ENCODE data around the gene BIN1. TPM values are rescaled to one million over a fixed set of nuclear protein-coding genes. Genes with fewer than 3 reads are reported as not detected.
"Not testable (repeated sequence)": the region's sequence is repeated elsewhere in the genome, so short reads cannot be mapped to it uniquely, and the experiment has no call there.

BIN1 gene
- total RNA-seq, 1 donor from 2014 or later: 17.9 TPM

DNA sequence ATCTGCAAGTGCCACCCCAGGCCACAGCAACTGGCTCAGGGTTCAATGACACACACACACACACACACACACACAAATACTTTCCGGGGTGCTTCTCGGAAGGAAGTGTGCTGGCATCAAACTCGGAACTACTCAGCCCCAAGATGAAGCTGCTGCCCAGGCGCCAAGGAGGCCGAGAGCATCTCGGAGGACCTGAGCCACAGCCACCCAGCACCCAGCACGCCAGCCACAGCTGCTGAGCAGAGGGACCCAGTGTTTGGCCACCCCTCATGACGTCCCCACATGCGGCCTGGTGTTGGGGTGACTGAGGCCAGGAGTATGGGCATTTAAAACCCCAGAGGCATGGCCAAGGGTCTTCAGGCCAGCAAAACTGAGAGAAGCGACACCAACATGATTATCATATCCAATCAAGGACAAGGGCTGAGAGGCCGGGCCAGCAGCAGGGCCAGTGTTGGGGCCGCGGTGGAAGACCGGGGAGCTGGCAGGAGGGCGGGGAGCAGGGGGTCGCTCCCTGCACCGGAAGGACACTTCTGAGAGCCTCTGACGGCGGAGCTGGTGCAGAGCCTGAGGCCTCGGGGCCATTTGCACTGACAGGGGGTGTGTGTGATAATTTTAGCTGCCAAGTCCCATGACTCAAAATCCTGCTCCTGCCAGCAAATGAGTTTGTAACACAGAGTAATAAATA is 61.8 kb downstream of the BIN1 start:
- DNase-seq (ENCODE audit: missing footprints) (no peak), ATAC-seq (no peak)
- intact Hi-C loops (cut with DNase I): no loop called here

DNA sequence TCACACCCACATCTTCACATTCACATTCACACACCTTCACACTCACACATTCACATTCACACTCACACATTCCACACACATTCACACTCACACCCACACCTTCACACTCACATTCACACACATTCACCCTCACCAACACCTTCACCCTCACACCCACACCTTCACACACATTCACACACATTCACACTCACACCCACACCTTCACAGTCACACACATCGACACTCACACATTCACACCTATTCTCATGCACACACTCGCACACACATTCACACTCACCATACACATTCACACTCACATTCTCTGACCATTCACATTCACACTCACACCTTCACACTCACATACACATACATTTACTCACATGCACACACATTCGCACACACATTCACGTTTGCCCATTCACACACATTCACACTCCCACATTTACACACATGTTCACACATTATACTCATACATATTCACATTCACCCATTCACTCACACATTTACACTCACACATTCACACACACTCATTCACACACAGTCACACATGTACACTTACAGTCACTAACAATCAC is 62.7 kb downstream of the BIN1 start:
- DNase-seq (ENCODE audit: missing footprints) (no peak), ATAC-seq (no peak)
- intact Hi-C loops (cut with DNase I): no loop called here

DNA sequence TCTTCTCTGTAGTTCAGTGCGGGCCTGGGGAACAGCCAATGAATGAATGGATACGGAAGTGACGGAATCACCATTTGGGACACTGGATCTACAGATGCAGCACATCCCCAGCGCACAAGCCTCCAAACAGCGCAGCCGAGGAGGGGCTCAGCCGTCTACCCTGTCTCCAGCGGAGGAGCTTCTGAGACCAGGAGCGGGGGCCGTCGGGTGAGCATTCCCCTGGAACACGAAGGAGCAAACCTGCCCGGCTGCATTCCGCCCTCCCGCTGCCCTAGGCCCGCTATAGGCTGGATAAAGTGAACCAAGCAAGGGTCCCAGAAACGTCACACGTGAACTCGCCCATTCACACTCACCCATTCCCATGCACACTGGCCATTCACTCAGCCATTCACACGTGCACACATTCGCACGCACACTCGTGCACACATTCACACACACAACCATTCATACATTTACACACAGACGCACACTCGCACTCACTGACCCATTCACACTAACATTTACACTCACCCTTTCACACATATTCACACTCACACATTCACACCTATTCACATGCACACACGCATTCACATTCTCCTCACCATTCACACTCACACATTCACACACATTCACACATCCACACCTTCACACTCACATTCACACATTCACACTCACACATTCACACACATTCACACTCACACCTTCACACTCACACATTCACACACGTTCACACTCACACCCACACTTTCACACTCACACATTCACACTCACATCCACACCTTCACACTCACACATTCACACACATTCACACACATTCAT is 63.4 kb downstream of the BIN1 start:
- intact Hi-C loops (cut with DNase I): no loop called here

DNA sequence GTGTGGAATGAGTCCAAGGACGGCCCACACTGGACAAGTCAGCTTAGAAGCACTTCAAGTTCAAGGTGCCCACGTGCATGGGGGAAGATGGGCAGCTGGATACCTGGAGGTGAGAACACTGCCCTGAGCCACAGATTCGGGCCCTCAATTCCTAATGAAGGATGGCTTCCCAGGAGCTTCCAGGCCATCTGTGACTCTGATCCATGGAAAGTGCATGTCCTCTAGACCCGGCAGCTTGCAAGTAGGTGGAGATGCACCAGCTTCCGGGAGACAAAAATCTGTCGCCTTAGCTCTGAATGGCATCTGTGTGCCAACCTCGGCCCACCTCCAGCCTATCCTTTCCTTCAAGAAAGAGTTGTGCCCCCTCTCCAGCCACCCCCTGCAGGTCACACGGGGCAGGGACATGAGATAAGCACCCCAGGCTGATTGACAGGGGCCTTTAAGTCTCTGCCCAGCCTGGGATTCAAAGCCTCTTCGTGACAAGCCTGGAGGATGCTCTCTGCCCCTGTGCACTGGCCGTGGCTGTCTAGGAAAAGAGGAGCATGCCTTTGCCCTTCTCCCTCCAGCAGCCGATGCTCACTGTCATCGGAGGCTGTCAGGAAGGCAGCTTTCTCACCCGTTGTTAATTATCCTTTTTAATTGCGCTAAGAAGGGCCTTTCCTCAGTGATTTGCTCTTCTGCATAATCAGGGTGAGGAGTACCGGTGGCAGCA is 65.5 kb downstream of the BIN1 start:
- no peak for ATAC-seq
- intact Hi-C loops (cut with DNase I): no loop called here
- no peak for DNase-seq (ENCODE audit: missing footprints)

More for the DNA sequence above, 63.4 kb downstream of the BIN1 start:
- ATAC-seq (no peak), DNase-seq (ENCODE audit: missing footprints) (no peak)

DNA sequence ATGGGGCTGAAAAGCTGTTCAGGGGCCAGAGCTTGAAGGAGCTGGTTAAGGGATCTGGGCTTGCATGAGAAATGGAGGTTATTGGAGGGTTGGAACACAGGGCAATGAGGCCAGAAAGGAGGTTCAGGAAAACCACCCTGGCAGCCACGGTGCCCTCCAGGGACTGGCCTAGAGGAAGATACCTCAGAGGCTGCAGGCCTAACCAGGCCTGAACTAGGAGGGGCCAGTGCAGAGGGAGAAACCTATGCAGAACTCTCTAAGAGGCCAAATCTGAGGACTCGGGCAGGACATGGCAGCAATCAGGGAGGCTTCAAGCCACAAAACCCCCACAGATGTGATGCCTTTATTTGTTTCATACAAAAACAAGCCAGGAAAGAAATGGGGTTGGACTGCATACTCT is 66.8 kb downstream of the BIN1 start:
- no peak for ATAC-seq
- no peak for DNase-seq (ENCODE audit: missing footprints)
- intact Hi-C loops (cut with DNase I): no loop called here

DNA sequence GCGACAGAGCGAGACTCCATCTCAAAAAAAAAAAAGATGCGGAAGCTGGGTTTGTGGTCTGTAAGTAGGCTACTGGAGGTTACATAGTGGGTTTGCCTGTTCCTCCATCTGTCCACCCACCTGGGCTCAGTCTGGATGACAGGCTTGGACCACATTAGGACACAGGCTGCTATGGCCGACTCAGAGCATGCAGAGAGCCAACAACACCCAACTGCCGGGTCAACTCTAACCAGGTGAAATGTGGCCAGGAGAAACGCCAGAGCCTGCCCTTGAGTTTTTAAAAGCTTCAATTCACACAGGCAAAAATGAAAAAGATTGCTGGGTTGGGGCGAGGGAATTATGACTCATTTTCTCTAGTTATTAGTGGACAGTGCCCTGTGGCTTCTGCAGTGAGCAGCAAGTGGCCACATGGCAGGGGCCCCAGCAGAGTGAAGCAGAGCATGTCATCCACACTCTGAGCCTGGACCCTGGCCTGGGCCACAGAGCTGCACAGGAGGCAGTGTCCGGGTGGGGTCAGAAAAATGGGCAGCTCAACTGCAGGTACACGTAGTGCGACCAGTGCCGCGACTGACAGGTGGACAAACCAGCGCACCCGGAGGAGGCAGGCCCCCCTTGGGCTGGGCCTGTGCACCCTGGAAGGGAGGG is 67.4 kb downstream of the BIN1 start:
- intact Hi-C loops (cut with DNase I): no loop called here
- no peak for DNase-seq (ENCODE audit: missing footprints)

DNA sequence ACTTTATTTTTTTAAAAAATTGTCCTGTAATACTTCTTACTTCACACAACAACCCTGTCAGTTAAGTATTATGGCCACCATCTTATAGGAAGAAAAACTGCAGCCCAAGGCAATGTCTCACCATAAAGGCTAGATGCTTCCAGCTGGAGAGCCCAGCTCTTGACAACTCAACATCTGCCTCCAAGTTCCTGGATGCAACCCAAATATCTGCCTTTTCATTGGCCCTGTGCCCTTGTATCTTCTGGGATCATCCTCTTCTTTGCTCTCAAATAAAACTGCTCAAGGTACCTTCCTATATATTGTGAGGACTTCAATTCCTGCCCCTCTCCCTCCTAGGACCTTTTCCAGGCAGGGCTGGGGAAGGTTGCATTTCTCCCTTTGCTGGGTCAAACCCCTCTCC is 69.5 kb downstream of the BIN1 start:
- intact Hi-C loops (cut with DNase I): no loop called here
- DNase-seq (ENCODE audit: missing footprints) (no peak), ATAC-seq (no peak)

More for the DNA sequence above, 67.4 kb downstream of the BIN1 start:
- no peak for ATAC-seq

DNA sequence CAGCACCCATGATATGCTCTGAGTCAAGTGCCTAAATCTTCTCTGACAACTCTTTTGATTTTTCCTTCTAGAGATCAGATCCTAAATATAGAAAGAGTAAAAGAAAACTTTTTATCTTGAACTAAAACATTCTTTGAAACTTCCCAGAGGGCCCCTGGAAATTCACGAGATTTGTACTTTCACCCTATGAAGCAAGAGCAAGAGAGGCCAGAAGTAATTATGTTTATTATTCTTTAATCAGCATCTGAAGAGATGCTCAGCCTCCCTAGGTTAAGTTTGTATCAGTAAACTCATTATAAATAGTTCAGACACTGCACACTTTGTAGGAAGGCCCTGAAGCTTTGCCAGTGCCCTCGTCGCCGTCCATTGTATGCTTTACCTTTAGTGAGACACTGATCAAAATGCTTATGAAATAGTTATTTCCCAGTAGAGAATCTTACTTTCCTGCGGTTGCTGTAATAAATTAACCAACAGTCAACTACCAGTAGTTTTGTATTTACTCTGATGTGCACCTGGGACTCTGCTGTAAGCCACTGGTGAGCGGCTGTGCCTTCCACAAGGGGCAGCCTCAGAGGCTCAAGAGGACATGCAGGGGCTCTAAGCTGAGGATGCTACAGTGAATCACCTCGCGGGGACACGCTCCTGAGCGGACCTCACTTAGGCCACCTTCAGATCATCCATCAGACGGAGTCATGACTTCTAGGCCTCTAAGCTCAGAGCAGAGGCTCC is 71.9 kb downstream of the BIN1 start:
- DNase-seq (ENCODE audit: missing footprints): no peak
- no peak for ATAC-seq
- intact Hi-C loops (cut with DNase I): no loop called here

DNA sequence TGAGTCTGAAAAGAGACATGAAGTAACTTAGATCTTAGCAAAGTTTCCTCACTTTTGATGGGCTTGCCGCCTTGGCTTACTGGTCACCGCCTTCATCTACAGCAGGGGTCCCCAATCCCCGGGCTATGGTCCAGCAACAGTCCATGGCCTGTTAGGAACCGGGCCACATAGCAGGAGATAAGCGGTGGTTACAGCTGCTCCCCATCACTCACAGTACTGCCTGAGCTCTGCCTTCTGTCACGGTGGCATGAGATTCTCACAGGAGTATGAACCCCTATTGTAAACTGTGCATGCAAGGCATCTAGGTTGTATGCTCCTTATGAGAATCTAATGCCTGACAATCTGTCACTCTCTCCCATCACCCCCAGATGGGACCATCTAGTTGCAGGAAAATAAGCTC is 72.9 kb downstream of the BIN1 start:
- intact Hi-C loops (cut with DNase I): no loop called here
- no peak for ATAC-seq
- no peak for DNase-seq (ENCODE audit: missing footprints)

DNA sequence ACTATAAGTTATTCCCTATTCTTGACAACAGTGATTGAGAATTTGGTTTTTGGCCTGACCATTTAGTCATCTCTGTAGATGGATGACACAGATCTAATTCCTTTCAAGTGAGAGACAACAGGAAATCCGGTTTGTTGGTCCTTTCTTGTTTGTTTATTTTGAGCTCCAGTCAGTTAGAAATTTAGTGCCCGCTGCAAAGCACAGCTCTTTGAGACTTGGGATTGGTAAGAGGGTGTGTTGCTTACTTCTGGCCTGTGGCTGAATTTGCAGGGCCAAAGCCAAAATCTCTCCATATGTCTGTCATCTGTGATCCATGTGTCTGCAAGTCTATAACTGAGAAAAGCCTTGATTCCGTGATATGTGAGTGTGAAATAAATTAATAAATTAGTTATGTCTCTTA is 74.3 kb downstream of the BIN1 start:
- DNase-seq (ENCODE audit: missing footprints) (no peak), ATAC-seq (no peak)
- intact Hi-C loops (cut with DNase I): no loop called here

DNA sequence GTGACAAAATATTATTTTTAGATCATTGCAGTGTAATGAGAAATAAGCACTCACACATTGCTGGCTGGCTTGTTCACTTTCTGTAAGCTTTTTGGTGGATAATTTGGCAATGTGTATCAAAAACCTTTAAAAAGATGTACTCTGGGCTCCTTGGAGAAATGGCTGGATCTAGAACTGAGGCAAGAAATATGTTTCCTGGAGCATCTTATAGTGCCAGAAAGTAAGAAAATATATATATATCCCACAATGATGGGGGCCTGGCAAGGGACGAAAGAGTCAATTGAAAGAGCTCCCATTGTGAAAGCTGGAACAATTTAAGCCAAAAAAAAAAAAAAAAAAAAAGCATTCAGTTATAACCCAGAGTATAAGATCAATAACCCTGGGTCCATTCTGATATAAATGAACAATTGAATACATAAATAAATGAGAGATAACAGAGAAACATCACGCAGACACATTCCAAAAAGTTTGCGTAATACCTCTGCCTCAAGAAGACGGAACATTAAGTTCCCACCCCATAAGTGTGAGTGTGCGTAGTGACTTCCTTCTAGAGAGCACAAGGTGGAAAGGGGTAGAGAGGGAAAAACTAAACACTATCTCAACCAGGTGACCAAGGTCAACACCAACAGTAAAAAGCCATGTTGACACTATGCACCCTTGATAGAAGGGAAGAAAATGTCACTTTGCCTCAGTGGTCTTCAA is 77.5 kb downstream of the BIN1 start:
- ATAC-seq (no peak), DNase-seq (ENCODE audit: missing footprints) (no peak)
- intact Hi-C loops (cut with DNase I): no loop called here

DNA sequence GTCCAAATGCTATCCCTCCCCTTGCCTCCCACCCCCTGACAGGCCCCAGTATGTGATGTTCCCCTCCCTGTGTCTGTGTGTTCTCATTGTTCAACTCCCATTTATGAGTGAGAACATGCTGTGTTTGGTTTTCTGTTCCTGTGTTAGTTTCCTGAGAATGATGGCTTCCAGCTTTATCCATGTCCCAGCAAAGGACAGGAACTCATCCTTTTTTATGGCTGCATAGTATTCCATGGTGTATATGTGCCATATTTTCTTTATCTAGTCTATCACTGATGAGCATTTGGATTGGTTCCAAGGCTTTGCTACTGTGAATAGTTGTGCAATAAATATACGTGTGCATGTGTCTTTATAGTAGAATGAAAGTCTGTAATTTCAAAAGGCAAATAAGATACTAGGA is 78.2 kb downstream of the BIN1 start:
- DNase-seq (ENCODE audit: missing footprints); intact Hi-C loops (cut with DNase I); ATAC-seq: not testable (repeated sequence)

DNA sequence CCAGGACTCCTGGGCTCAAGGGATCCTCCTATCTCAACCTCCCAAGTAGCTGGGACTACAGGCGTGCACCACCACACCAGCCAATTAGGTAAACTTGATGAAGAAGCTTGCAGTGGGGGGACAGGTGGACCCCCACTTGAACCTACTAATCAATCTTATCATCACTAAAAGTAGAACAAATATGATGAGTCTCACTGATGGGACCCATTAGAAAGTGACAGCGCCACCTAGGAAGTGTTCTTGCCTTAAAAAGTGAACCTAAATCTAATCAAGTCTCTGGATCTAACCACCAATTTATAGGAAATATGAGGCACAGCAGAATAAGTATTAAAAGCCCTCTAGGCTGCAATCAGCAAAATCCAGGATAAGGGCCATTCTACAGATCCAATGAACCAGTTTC is 79.2 kb downstream of the BIN1 start:
- ATAC-seq: no peak

DNA sequence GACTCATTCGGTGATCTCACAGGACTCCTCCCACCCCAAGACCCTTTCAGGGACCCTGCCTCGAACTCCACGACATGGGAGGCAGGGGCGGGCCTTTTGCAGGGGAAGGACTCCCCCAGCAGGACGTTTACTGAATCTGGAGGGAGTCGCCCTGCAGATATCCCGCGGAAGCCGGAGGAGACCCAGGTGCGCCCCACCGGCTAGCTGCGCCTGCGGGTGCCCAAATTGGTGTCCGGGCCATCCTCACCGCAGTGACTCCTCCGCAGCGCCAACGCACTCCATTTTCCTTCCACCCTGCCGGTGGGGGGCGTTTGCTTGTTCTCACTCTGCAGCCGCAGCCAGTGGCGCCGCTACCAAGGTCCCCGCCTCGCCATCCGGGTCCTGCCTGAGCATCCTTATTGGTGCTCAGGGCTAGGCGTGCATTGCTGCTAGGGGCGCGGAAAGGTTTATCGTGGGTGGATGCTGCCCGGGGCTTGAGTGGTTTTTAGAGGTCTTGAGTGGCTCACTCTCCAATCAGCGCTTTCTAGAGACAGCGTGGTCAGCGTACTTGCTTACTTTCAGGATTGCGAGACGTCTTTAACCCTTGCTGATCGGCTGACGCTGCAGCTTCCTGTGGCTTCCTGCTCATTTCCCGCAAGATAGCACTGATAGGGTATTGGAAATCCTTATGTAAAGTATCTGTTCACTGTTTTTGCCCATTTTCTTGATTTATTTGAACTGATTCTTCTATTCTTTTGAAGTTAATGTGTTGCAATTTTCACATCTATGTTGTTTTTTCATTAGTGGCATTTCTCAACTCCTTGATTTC is 81.4 kb downstream of the BIN1 start:
- peak; percentile 81 for DNase-seq (ENCODE audit: missing footprints)
- intact Hi-C loops (cut with DNase I): no loop called here
- ATAC-seq: peak; percentile 80

More for the DNA sequence above, 79.2 kb downstream of the BIN1 start:
- no peak for DNase-seq (ENCODE audit: missing footprints)
- intact Hi-C loops (cut with DNase I): no loop called here

DNA sequence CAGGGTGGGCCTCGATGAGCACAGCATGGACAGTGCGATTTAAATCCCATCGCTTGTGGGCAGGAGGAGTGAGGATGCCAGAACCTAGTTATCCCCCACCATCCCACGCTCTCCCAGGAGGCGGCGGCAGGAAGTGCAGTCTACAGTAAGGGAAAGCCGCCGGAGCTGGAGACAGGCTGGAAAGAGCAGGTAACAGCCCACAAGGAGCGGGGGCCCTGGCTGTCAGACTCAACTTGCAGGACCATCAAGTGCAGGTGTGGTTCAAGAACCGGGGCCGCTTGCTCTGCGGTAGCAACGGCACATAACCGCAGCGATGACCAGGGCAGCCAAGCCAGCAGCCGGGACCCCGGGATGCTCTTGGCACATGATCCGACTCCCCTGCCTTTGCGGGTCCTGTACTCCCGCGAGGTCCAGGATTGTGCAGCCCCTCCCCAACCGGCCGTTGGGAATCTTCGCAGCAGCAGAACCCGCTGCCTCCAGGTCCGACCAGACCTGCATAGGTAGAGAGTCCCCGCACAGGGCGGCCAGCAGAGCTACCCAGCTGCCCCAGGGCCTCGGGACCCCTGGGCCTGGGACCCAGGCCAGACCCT is 82.1 kb downstream of the BIN1 start:
- ATAC-seq (peak; percentile 43), DNase-seq (ENCODE audit: missing footprints) (no peak)
- intact Hi-C loops (cut with DNase I): no loop called here

DNA sequence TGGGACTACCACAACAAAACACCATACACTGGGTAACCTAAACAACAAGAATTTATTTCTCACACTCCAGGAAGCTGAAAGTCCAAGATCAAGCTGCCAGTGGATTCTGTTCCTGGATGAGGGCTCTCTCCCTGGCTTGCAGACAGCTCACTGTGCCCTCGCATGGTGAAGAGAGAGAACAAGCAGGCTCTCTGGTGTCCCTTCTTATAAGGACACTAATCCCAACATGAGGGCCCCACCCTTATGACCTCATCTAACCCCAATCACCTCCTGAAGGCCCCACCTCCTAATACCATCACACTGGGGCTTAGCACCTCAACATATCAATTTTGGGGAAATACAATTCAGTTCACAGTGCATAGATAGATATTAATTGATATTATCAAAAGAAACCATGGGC is 83.5 kb downstream of the BIN1 start:
- DNase-seq (ENCODE audit: missing footprints) (no peak), ATAC-seq (no peak)
- intact Hi-C loops (cut with DNase I): no loop called here

DNA sequence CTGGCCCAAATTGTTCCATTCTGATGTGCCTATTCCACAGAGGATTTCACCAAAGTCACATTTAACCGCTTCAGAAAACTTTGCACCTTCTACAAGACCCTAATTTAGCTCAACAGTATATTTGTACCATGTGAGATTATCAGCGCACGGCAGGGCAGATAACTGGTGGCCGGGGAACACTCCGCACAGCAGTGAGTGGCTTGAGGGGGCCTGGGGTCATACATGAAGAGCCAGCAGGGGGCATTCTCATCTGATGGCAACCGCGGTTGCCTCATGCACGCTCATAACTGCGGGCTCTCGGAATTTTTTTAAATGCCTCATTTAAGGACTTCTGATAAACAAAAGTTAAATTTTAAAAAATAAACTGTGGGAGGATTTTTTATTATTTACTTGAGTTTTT is 84.1 kb downstream of the BIN1 start:
- ATAC-seq (no peak), DNase-seq (ENCODE audit: missing footprints) (no peak)
- intact Hi-C loops (cut with DNase I): no loop called here
